HG02981 (cell line): Measurements from ENCODE around the gene TRIO.

Source experiments
- ATAC-seq: cut with Tn5 transposase; IDR thresholded peaks from one replicate; pipeline ENCODE4 v1.9.1; 2021; ENCODE audit warnings: mild to moderate bottlenecking, moderate library complexity; ENCODE audit not compliant: unreplicated experiment

The TRIO gene

DNA sequence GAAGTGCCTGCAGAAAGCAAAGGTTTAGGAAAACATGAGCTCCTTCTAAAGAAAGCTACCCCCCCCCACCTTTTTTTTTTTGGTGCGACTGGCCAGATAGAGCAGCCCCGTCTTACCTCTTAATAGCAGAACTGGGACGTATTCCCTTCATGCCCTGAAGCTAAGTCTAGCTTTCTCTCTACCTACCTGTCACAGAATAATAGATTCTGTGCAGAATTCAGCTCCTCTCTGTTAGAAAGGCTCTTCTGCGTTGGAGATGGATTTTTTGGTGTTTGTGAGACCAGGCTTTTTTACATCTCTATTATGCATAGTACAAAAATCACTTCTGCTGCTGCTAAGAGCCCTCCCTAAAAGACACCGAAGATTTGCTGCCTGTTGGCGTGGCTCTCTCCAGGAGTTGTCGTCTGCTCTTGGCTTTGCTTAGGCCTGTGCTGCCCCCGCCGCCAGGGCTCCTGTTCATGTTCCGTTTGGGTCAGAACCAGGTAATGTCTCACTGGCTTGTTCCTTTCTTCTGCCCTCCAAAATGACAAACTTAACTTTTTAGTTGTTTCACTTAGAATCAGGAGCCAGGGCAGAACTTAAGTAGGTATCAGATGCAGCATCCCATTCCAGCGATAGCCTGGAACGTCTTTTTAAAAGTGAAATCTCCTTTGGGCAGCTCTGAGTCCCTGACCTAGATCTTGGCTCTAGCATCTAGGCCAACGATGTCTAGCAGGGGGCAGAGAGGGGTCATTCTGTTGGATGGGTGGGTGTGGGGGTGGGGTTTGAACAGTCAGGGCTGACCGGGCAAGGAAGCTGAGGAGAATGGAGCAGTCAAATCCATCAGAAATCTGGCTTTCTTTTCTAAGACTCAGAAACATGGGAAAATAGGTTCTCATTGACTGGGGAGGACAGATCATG is 2.5 kb downstream of the TRIO start:
- no peak for ATAC-seq

DNA sequence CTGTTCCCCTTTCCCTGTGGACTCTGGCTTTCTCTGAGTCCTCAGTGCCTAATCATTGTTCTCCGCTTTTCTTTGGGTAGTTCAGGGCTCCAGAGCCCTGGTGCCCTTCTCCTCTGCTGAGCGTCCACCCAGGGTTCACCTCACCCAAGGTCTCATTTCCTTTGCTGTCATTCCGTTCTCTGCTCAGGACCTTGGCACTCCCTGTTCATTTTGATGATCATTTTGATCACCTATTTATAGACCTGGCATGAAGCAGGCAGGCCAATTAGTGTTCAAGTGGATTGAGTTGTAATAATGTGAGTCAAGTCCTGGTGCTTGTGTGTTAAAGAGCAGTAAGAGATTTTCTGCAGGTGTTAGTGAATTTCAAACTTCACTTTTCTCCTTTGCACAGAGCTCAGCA is 3.6 kb downstream of the TRIO start:
- ATAC-seq = no peak

- ATAC-seq = no peak
Observed at GRCh38 chr5:14147210-14147609, 4.1 kb downstream of the TRIO start.

- no peak for ATAC-seq
Observed at GRCh38 chr5:14148483-14148882, 5.3 kb downstream of the TRIO start.

- ATAC-seq = peak; percentile 25
Observed at GRCh38 chr5:14148890-14149671, 5.9 kb downstream of the TRIO start.

DNA sequence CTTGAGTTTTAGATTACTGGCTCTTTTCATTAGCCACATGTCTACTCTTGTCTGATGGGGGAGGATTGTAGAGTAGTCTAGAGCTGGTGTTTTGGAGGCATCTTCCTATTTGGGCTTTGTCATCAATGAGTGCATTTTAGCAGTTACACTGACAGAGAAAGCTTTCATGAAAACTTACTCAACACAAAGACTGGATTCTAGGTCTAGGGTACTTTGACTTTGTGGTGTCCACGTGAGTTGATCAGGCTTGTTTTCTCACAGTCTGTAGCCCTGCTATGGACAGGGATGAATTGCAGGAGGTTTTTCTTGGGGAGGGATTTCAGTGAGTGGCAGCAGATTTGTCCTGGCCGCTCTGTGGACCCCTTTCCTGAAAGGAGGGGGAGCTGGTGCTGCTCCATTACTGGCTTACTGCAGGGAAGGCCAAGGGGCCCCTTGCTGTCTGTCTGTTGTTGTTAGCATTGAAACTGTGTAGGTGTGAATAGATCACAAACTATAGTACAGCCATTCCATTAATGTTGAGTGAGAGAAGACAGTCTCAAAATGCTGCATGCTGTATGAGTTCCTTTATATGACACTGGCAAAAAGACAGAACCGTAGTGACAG is 6.6 kb downstream of the TRIO start:
- no peak for ATAC-seq

GRCh38 chr5:14151416-14151815 is 8.3 kb downstream of the TRIO start:
- no peak for ATAC-seq

GRCh38 chr5:14153071-14153864 is 10.1 kb downstream of the TRIO start:
- ATAC-seq = no peak

DNA sequence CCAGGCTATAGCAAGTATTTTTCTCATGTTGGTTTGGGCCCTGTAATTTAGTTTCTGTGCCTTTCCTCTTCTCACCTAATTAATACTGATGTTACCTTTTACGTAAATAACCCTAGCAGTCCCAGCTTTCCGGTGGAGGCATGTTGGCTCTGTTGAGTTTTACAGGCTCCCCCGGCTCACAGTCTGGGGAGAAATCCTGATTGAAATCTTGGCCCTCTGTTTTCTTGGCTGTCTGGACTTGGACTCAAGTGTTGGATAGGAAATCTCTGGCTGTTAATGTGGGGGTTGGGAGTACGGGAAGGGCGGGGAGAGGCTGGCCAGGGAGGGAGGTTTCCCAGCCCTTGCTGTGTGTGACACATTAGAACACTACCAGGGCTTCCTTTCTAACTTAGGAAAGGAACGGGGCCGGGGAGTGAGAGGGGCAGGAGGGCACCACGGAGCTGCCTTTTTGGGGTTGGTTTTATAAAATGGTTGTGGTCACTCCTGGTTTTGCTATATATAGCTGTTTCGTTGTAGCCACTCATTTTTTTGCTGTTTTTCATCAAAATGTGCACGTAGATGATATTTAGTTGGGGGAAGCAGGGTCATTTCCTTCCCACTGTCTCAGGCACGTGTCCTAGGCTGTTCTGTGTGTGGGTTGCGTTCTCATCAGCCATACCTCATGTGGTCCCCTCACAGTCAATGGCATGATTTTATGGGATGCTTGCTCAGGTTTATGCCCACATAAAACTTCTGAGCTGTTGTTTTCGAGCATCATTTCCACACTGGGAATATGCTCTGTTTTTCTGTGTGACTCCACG is 11.0 kb downstream of the TRIO start:
- ATAC-seq = no peak

- peak; percentile 67 for ATAC-seq
Observed at GRCh38 chr5:14155075-14155474, 11.9 kb downstream of the TRIO start.

DNA sequence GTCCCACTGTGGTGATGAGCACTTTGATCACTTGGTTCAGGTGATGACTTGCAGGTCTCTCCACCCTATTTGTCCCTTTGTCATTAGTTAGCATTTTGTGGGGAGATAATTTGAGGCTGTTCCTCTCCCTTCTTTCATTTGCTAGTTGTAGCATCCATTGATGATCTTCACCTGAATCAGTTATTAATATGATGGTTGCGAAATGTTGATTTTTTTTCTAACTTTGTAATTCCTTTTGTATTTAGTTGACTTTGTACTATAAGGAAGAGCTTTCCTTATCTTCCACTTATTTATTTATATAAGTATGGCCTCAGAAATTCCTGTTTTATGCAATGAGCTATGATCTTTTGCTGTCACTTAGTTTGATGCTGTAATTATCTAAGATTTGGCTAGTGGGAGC is 12.6 kb downstream of the TRIO start:
- ATAC-seq = no peak

- ATAC-seq = no peak
Observed at GRCh38 chr5:14156290-14156649, 13.1 kb downstream of the TRIO start.

DNA sequence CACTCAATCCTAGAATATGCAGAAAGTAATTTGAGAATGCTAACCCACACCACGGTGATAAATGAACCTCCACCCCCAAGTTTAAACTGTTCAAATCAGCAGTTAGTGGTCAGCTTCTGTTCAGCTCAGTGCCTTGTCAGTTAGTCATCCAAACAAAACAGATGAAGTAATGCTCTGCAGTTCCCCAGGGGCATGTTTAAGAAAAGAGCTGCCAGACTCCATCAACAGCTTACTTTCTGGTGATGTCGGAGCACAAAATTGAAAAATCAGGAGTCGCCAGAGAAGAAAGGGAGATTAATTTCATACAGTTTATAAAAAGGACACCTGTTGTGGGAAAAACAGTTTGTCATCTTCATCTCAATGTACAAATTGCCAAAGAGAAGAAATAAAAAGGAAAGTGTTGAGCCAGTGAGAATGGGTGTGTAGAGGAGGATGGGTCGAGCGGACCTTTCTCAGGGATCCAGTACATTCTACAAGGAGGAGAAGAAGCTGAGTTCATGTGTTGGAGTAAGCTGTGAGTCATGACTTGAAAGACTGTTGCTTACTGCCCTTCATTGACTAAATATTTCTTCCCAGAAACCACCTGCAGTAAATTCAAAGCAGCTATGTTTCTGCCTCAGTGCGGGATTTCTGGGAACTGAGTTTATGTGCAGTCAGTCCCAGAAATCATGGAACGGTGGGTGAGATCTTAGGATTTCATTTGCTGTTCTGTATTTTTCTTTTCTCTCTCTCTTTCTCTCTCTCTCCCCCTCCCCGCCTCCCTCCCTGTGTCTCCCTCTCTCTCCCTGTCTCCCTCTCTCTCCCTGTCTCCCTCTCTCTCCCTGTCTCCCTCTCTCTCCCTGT is 13.7 kb downstream of the TRIO start:
- peak; percentile 59 for ATAC-seq

DNA sequence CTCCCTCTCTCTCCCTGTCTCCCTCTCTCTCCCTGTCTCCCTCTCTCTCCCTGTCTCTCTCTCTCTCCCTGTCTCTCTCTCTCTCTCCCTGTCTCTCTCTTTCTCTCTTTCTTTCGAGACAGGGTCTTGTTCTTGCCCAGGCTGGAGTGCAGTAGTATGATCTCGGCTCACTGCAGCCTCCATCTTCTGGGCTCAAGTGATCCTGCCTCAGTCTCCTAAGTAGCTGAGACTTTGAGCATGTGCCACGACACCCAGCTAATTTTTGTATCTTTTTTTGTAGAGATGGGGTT is 14.3 kb downstream of the TRIO start:
- no peak for ATAC-seq

DNA sequence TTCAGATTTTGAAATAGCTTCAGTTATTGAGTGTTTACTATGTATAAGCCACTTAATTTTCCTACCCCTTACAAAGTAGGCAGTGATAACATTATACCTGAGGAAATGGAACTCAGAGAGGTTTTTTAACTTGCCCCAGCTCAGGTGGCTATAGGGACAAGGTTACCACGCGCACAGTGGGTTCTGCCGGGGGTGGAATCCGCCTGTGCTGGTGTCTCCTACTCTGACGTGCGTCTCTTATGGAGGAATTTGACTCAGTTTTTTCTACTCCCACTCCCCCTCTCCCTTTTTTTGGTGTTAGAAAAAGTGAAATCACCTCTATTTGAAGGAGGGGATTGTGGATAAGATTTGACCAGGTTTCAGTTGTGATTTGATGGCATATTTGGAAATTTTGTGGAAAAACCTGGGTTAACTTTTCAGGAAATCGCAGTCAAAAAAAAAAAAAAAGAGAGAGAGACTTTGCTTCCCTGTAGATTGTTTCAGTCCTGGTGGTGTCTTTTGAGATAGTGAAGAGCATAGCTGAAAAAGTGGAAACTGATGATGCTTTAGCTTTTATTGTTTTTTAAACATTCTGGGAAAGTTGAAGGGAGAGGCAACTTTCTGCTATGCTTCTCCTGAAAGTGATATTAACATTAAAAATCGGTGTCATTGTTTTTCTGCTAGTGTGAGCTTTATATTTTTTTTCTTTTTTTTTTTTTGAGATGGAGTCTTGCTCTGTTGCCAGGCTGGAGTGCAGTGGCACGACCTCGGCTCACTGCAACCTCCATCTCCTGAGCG is 15.9 kb downstream of the TRIO start:
- no peak for ATAC-seq

DNA sequence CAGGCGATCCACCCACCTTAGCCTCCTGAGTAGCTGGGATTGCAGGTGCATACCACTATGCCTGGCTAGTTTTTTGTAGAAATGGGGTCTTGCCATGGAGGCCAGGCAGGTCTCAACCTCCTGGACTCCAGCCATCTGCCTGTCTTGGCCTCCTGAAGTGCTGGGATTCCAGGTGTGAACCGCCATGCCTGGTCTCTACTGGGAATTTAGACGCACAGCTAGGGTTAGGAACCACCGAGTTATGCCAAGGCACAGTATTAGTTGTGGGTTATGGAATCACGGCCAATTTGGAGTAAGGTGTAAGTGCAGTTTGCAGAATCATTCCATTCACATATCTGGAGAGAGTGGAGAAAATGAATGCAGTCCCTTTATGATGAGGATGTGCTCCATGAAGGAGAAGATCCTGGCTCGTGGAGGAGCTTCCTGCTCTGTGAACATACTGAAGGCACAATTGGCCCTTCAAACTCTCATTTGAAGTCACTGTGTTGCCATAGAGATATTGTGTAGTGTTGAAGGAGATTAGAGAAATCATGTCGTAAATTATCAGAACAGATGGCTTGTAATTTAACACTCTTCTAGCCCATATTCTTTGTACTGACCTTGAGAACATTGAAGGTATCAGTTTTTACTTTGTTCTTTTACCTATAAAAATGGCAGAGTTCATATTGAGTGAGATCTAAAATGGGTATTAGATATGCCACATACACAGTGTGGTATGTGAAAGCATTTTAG is 18.8 kb downstream of the TRIO start:
- ATAC-seq = no peak

- no peak for ATAC-seq
Observed at GRCh38 chr5:14164164-14165163, 21.3 kb downstream of the TRIO start.
